ENCODE results near the gene BCL2.

BCL2 gene

GRCh38 chr18:63325086-63325686, 5.6 kb upstream of the BCL2 start:
- FAIRE-seq, result no peak

- FAIRE-seq, result peak; percentile 90
Measured at GRCh38 chr18:63322908-63323634, 3.5 kb upstream of the BCL2 start.

- no peak for FAIRE-seq
Measured at GRCh38 chr18:63322206-63322605, 2.6 kb upstream of the BCL2 start.

- FAIRE-seq, result no peak
Measured at GRCh38 chr18:63321291-63321690, 1.7 kb upstream of the BCL2 start.

- FAIRE-seq, result no peak
Measured at GRCh38 chr18:63320975-63321265, 1.4 kb upstream of the BCL2 start.

- FAIRE-seq, result no peak
Measured at GRCh38 chr18:63320123-63320974, 780 bp upstream of the BCL2 start.

GRCh38 chr18:63318889-63319382, 633 bp downstream of the BCL2 start:
- FAIRE-seq, result no peak

GRCh38 chr18:63317982-63318888, 1.3 kb downstream of the BCL2 start:
- no peak for FAIRE-seq

- no peak for FAIRE-seq
Measured at GRCh38 chr18:63317556-63317946, 2.0 kb downstream of the BCL2 start.

GRCh38 chr18:63316612-63317555, 2.7 kb downstream of the BCL2 start:
- peak; percentile 39 for FAIRE-seq

- no peak for FAIRE-seq
Measured at GRCh38 chr18:63315876-63316275, 3.7 kb downstream of the BCL2 start.

- FAIRE-seq, result no peak
Measured at GRCh38 chr18:63315131-63315662, 4.4 kb downstream of the BCL2 start.

GRCh38 chr18:63314062-63314790, 5.3 kb downstream of the BCL2 start:
- no peak for FAIRE-seq

- FAIRE-seq, result no peak
Measured at GRCh38 chr18:63313396-63313917, 6.1 kb downstream of the BCL2 start.

GRCh38 chr18:63312737-63313395, 6.7 kb downstream of the BCL2 start:
- no peak for FAIRE-seq

GRCh38 chr18:63312019-63312409, 7.6 kb downstream of the BCL2 start:
- no peak for FAIRE-seq

- no peak for FAIRE-seq
Measured at GRCh38 chr18:63311118-63312018, 8.2 kb downstream of the BCL2 start.

- no peak for FAIRE-seq
Measured at GRCh38 chr18:63309422-63309821, 10.1 kb downstream of the BCL2 start.
